ENCODE data around the gene PNMA6F.
"Not testable (repeated sequence)": the region's sequence is repeated elsewhere in the genome, so short reads cannot be mapped to it uniquely, and the experiment has no call there.

Gene PNMA6F

DNA sequence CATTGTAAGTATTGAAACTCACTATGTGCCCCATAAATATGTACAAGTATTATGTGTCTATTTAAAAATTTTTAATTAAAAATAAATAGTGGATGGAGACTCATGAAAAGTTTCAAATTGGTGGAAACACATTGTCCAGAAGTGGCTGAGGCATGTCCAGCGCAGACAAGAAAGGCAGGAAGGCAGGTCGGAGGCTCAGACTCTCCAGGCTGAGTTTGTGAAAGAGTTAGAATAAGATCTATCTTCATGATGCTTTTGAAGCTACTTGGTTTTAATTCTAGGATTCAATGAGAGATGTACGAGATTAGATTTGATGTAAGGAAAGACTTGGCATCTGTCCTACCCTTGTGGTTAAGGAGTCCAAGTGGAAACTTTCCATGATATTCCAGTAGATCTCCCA lies 19.8 kb downstream of the PNMA6F start:
- H3K36me3 Mint-ChIP-seq (ENCODE audit: low read depth) = no peaks in the 10 kb centered on the region
- peaks cover 5% of the 10 kb centered on the region for H3K4me1 Mint-ChIP-seq (ENCODE audit: low read depth)
- H3K27ac Mint-ChIP-seq = no peak overlapping the region
- H3K27me3 Mint-ChIP-seq (ENCODE audit: low read depth) = peaks cover 56% of the 10 kb centered on the region
- H3K9me3 Mint-ChIP-seq = no peaks in the 10 kb centered on the region
- no peak overlapping the region for H3K4me3 Mint-ChIP-seq

DNA sequence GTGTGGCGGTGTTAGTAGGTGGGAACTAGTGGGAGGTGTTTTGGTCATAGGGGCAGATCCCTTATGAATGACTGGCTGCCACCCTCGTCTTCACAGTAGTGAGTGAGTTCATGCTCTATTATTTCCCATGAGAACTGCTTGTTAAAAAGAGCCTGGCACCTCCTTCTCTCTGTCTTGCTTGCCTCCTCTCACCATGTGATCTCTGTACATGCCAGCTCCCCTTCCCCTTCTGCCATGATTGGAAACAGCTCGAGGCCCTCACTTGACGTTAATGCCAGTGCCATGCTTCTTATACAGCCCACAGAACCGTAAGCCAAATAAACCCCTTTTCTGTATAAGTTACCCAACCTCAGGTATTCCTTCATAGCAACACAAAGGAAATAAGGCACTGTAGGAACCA lies 21.7 kb downstream of the PNMA6F start:
- no peak overlapping the region for H3K27ac Mint-ChIP-seq
- H3K4me1 Mint-ChIP-seq (ENCODE audit: low read depth) = peaks cover 6% of the 10 kb centered on the region
- no peaks in the 10 kb centered on the region for H3K36me3 Mint-ChIP-seq (ENCODE audit: low read depth)
- H3K4me3 Mint-ChIP-seq = no peak overlapping the region
- H3K9me3 Mint-ChIP-seq = no peaks in the 10 kb centered on the region
- H3K27me3 Mint-ChIP-seq (ENCODE audit: low read depth) = peaks cover 49% of the 10 kb centered on the region

DNA sequence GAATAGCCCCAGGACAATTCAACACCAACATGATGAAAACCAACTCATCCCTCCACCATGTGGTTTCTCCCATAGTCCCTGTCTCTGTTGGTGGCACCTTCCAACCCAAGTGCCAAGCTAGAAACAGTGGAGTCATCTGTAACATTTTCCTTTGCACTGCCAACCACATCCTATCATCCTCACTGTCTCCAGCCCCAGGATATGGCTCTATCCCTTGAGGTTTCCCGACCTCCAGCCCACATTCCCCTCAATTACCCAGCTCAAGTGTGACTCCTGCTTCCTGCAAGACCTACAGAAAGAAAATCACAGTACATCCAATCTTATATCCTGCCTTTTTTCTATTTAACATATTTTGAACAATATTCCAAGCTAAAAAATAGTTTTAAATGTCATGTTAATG lies 24.2 kb downstream of the PNMA6F start:
- peaks cover 31% of the 10 kb centered on the region for H3K27me3 Mint-ChIP-seq (ENCODE audit: low read depth)
- peaks cover 5% of the 10 kb centered on the region for H3K36me3 Mint-ChIP-seq (ENCODE audit: low read depth)
- no peak overlapping the region for H3K27ac Mint-ChIP-seq
- H3K4me1 Mint-ChIP-seq (ENCODE audit: low read depth) = peaks cover 11% of the 10 kb centered on the region
- peaks cover 5% of the 10 kb centered on the region for H3K9me3 Mint-ChIP-seq
- H3K4me3 Mint-ChIP-seq = no peak overlapping the region

DNA sequence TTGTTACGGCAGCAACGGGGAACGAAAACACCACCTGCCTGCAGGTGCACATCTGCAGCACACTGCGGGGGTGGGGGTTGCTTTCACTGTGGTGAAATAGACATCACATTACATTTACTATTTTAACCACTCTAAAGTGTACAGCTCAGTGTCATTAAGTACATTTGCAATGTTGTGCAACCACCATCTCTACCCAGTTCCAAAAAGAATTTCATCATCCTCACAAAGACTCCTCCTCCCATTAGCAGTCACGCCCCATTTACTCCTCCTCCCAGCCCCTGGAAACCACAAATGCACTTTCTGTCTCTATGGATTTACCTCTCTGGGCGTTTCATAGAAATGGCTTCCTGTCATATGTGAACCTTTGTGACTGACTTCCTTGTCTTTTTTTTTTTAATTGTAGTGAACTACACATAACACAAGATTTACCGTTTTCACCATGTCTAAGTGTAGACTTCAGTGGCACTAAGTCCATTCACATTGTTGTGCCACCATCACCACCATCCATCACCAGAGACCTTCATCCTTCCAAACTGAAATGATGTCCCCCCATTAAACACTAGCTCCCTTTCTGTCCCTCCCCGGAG lies 28.0 kb downstream of the PNMA6F start:
- H3K4me1 Mint-ChIP-seq (ENCODE audit: low read depth) = peaks cover 11% of the 10 kb centered on the region
- peak overlapping the region; percentile 65 for H3K27ac Mint-ChIP-seq
- not testable (repeated sequence) for H3K27me3 Mint-ChIP-seq (ENCODE audit: low read depth); H3K4me3 Mint-ChIP-seq; H3K9me3 Mint-ChIP-seq; H3K36me3 Mint-ChIP-seq (ENCODE audit: low read depth)

DNA sequence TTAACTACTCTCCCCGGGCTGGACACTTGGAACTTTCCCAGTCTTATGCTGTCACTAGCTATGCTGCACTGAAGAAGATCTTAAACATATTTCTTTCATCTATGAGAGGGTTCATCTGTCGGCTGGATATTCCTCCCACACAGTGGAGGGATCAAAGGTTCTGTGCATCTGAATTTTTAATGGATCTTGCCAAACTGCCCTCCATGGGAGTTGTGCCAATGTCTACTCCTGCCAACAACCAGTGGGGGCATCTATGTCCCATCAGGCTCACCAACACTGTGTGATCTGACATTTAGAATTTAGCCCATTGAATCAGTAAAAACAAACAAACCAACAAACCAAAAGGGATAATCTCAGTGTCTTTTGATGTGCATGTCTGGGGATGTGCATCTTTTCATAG lies 32.8 kb downstream of the PNMA6F start:
- not testable (repeated sequence) for H3K9me3 Mint-ChIP-seq; H3K4me3 Mint-ChIP-seq; H3K4me1 Mint-ChIP-seq (ENCODE audit: low read depth); H3K36me3 Mint-ChIP-seq (ENCODE audit: low read depth); H3K27me3 Mint-ChIP-seq (ENCODE audit: low read depth); H3K27ac Mint-ChIP-seq

DNA sequence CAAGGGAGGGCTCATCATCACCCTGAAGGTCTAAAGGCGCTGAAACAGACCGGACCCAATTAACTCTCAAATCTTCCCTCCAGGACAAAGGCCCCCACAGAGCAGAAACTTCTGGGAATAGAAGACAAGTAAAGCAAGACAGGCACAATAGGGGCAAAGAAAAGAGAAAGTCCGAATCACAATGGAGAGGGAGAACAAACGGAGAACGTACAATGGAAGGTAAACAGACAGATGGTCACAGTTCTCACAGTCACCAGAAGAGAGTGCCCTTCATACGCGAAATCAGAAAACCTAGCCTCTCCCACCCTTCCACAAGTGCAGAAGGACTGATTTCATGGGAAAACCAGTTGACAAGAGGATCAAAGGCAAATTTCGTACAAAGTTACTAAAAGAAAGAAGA lies 35.9 kb downstream of the PNMA6F start:
- not testable (repeated sequence) for H3K9me3 Mint-ChIP-seq; H3K27me3 Mint-ChIP-seq (ENCODE audit: low read depth); H3K4me1 Mint-ChIP-seq (ENCODE audit: low read depth); H3K36me3 Mint-ChIP-seq (ENCODE audit: low read depth); H3K4me3 Mint-ChIP-seq; H3K27ac Mint-ChIP-seq

DNA sequence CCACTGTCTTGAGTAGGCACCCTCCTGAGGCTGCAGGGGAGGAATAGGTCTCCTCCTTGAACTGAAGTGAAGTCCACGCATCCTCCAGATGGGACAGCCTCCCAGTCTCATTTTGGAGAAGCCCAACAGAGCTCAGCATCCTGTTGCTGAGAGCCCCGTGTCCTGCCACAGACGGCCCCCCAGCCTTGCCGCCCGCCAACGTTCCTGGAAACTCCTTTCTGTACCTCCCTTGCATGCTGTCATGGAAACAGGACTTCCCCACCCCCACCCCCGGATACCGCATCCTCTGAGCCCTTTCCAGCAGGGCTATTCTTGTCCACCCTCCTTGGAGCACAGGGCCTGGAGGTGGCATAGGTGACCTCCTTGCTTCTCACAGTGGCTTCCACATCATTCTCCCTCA lies 37.6 kb downstream of the PNMA6F start:
- not testable (repeated sequence) for H3K9me3 Mint-ChIP-seq; H3K36me3 Mint-ChIP-seq (ENCODE audit: low read depth); H3K27ac Mint-ChIP-seq; H3K4me3 Mint-ChIP-seq; H3K27me3 Mint-ChIP-seq (ENCODE audit: low read depth); H3K4me1 Mint-ChIP-seq (ENCODE audit: low read depth)

DNA sequence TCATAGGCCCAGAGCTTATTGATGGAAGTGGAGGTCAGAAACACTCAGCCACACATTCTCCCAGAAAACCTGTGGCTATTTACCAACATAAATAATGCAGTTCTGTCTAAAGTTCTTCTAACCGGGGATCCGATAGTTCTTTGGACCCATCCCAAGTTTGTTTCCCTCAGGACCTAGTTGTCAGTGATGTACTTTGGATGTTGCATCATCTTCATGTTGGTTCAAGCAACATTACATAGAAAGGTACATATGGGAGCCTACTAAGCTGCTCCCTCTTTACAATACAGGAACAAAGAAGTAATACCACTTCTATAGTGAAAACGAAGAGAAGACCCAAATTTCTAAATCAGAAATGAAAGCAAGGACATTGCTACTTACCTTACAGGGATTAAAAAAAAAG lies 39.8 kb downstream of the PNMA6F start:
- not testable (repeated sequence) for H3K27me3 Mint-ChIP-seq (ENCODE audit: low read depth); H3K4me3 Mint-ChIP-seq; H3K36me3 Mint-ChIP-seq (ENCODE audit: low read depth); H3K4me1 Mint-ChIP-seq (ENCODE audit: low read depth); H3K9me3 Mint-ChIP-seq; H3K27ac Mint-ChIP-seq

DNA sequence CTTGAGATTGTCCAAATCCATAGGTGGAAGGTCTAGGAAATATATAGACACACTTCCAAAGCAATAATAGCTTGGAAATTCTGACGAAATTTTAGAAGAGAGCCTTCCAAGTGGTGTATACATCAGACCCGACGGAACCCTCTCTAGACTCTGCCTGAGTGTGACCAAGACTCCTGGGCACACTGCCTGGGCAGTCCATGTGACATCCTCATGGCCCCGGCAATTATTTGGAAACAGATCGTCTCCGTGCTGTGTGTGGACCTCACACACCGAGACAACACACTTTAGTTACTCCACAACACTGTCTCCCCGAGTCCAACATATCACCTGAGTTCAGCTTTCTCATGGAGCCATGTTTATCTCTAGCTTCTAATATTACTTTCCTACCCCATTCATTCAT lies 42.3 kb downstream of the PNMA6F start:
- not testable (repeated sequence) for H3K27me3 Mint-ChIP-seq (ENCODE audit: low read depth); H3K36me3 Mint-ChIP-seq (ENCODE audit: low read depth); H3K27ac Mint-ChIP-seq; H3K4me3 Mint-ChIP-seq; H3K4me1 Mint-ChIP-seq (ENCODE audit: low read depth); H3K9me3 Mint-ChIP-seq

DNA sequence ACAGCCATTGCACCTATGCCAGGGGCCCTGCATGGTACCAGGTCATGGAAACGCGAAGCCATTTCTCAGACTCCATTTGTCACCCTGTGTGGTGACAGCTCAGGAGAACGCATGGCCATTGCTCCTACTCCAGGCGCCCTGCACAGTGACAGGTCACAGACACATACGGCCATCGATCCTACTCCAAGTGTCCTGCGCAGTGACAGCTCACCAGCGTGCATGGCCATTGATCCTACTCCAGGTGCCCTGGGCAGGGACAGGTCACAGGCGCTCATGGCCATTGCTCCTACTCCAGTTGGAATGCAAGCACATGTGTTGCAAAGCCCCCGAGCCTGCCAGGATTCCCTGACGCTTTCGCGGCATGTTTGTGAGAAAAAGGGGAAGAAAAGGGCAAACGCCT lies 45.5 kb downstream of the PNMA6F start:
- H3K27me3 Mint-ChIP-seq (ENCODE audit: low read depth); H3K9me3 Mint-ChIP-seq; H3K36me3 Mint-ChIP-seq (ENCODE audit: low read depth); H3K27ac Mint-ChIP-seq; H3K4me3 Mint-ChIP-seq; H3K4me1 Mint-ChIP-seq (ENCODE audit: low read depth): not testable (repeated sequence)

DNA sequence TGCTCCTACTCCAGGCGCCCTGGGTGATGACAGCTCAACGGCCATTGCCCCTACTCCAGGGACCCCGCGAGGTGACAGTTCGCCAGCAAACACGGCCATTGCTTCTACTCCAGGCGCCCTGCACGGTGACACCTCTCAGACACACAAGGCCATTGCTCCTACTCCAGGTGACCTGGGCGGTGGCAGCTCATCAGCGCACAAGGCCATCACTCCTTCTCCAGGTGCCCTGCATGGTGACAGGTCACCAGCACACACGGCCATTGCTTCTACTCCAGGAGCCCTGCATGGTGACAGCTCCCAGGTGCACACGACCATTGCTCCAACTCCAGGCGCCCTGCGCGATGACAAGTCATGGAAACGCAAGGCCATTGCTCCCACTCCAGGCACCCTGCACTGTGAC lies 46.1 kb downstream of the PNMA6F start:
- not testable (repeated sequence) for H3K27me3 Mint-ChIP-seq (ENCODE audit: low read depth); H3K36me3 Mint-ChIP-seq (ENCODE audit: low read depth); H3K9me3 Mint-ChIP-seq; H3K27ac Mint-ChIP-seq; H3K4me3 Mint-ChIP-seq; H3K4me1 Mint-ChIP-seq (ENCODE audit: low read depth)

DNA sequence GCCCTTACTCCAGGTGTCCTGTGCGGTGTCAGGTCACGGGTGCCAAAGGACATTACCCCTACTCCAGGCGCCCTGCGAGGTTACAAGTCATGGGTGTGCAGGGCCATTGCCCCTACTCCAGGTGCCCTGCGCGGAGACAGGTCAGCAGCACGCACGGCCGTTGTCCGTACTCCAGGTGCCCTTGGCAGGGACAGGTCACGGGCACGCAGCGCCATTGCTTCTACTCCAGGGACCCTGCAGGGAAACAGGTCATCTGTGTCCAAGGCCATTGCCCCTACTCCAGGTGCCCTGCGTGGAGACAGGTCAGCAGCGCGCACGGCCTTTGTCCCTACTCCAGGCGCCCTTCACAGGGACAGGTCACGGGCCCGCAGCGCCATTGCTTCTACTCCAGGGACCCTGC lies 49.0 kb downstream of the PNMA6F start:
- H3K36me3 Mint-ChIP-seq (ENCODE audit: low read depth); H3K27me3 Mint-ChIP-seq (ENCODE audit: low read depth); H3K4me3 Mint-ChIP-seq; H3K9me3 Mint-ChIP-seq; H3K27ac Mint-ChIP-seq; H3K4me1 Mint-ChIP-seq (ENCODE audit: low read depth): not testable (repeated sequence)

DNA sequence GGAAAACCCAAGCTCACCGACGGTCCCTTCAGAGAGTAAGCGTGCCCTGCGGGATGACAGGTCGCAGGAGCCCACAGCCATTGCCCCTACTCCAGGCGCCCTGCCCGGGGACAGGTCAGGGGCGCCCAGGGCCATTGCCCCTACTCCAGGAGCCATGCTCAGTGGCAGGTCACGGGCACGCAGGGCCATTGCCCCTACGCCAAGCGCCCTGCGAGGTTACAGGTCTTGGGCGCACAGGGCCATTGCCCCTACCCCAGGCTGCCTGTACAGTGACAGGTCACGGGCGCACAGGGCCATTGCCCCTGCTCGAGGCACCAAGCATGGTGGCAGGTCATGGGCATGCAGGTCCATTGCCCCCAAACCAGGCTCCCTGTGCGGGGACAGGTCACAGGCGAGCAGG lies 49.5 kb downstream of the PNMA6F start:
- H3K27me3 Mint-ChIP-seq (ENCODE audit: low read depth); H3K4me1 Mint-ChIP-seq (ENCODE audit: low read depth); H3K4me3 Mint-ChIP-seq; H3K36me3 Mint-ChIP-seq (ENCODE audit: low read depth); H3K9me3 Mint-ChIP-seq; H3K27ac Mint-ChIP-seq: not testable (repeated sequence)
